ENCODE data around the gene PHF23. TPM values are rescaled to one million over a fixed set of nuclear protein-coding genes. Genes with fewer than 3 reads are reported as not detected.

PHF23 gene
- total and polyA plus RNA-seq, 11 donors: 13.7 to 36.7 (median 23.0) TPM

GRCh38 chr17:7281074-7281952 is 42.1 kb upstream of the PHF23 start, which contains the start of gene SLC2A4:
TSS of gene SLC2A4 (plus strand) at chr17:7281718. CDS start at chr17:7281935, 217 bp downstream.
- intact Hi-C loops (cut with DNase I): loop anchor here in 8 of 10 donors (1.0 to 10.0 kb wide), 6 partner anchors 15 to 66 kb away; partner anchors contain the start of gene ELP5 (in 1 of the 8)
- H3K4me1 ChIP-seq: peaks cover 4 to 49% (median 21%) of the 10 kb centered on the region in 12 donors
- TF ChIP-seq CTCF (IDR thresholded peaks at IDR 0.05) (no peak), POLR2A (IDR thresholded peaks at IDR 0.05) (peak; percentile 48 to 53)

GRCh38 chr17:7280519-7281073 is 41.3 kb upstream of the PHF23 start:
- TF ChIP-seq CTCF (IDR thresholded peaks at IDR 0.05): peak; percentile 84 to 97 (median 94)
- TF ChIP-seq POLR2A (IDR thresholded peaks at IDR 0.05): no peak
- Histone ChIP-seq H3K9me3 (no peaks in the 10 kb centered on the region), H3K4me1 (peaks cover 4 to 49% (median 21%) of the 10 kb centered on the region in 12 donors), H3K27me3 (peaks cover 0 to 24% (median 3%) of the 10 kb centered on the region in 9 donors), H3K27ac (peak overlapping the region; percentile 90 to 99 (median 96)), H3K4me3 (peak overlapping the region in 11 of 12 donors; percentile 26 to 76 (median 65)), H3K36me3 (peaks cover 0 to 21% (median 8%) of the 10 kb centered on the region in 9 donors)
- intact Hi-C loops (cut with DNase I): loop anchor here in 9 of 10 donors (1.0 to 10.0 kb wide), 7 partner anchors 16 to 67 kb away; partner anchors contain the start of gene ELP5 (in 1 of the 9)
- DNase-seq: peak; percentile 84 to 91 (median 86)
- 0 to 1% (median 0%) methylated on average over 24 to 29 of the region's 29 CpGs for WGBS, 4 donors
- peak; percentile 52 to 64 (median 58) for ATAC-seq

More at GRCh38 chr17:7281074-7281952, 42.1 kb upstream of the PHF23 start, which contains the start of gene SLC2A4:
- Histone ChIP-seq H3K36me3 (peaks cover 0 to 29% (median 8%) of the 10 kb centered on the region in 9 donors), H3K9me3 (no peaks in the 10 kb centered on the region), H3K27me3 (peaks cover 0 to 24% (median 3%) of the 10 kb centered on the region in 9 donors), H3K27ac (peak within 1 kb of the TSS; percentile 90 to 99 (median 96)), H3K4me3 (peak within 1 kb of the TSS; percentile 19 to 76 (median 64))
- DNase-seq (peak; percentile 93 to 97 (median 96)), ATAC-seq (peak; percentile 73 to 84 (median 80))
- WGBS, 4 donors: 0% methylated on average over 43 to 71 of the region's 71 CpGs; no CpG with 5 or more reads in 1 of the 4 donors

GRCh38 chr17:7279448-7279847 is 40.2 kb upstream of the PHF23 start:
- WGBS, 4 donors: 87 to 92% (median 88%) methylated on average over 8 of the region's 8 CpGs
- intact Hi-C loops (cut with DNase I): loop anchor here in 3 of 10 donors (5.0 to 10.0 kb wide), 2 partner anchors 65 to 68 kb away; no protein-coding TSS in a partner anchor
- TF ChIP-seq POLR2A (IDR thresholded peaks at IDR 0.05): no peak
- TF ChIP-seq CTCF (IDR thresholded peaks at IDR 0.05): no peak
- H3K4me3 ChIP-seq: no peak overlapping the region
- no peaks in the 10 kb centered on the region for H3K9me3 ChIP-seq
- no peak for ATAC-seq
- H3K36me3 ChIP-seq: peaks cover 0 to 10% (median 1%) of the 10 kb centered on the region in 9 donors
- H3K4me1 ChIP-seq: peaks cover 4 to 39% (median 21%) of the 10 kb centered on the region in 12 donors
- H3K27me3 ChIP-seq: peaks cover 0 to 24% (median 3%) of the 10 kb centered on the region in 9 donors
- no peak overlapping the region for H3K27ac ChIP-seq
- DNase-seq: no peak
